HG02678 (cell line): ENCODE data around the gene RASA4B.
"Not testable (repeated sequence)": the region's sequence is repeated elsewhere in the genome, so short reads cannot be mapped to it uniquely, and the experiment has no call there.

Source experiments
- ATAC-seq: cut with Tn5 transposase; IDR thresholded peaks from one replicate; pipeline ENCODE4 v1.9.1; 2021; ENCODE audit warnings: mild to moderate bottlenecking, moderate library complexity; ENCODE audit not compliant: unreplicated experiment

RASA4B gene

GRCh38 chr7:102511860-102512522 is 5.6 kb downstream of the RASA4B start:
- ATAC-seq: peak; percentile 36

- ATAC-seq: not testable (repeated sequence)
Observed at GRCh38 chr7:102510575-102510974, 7.0 kb downstream of the RASA4B start.

- ATAC-seq: not testable (repeated sequence)
Observed at GRCh38 chr7:102507410-102508088, 10.0 kb downstream of the RASA4B start.

- not testable (repeated sequence) for ATAC-seq
Observed at GRCh38 chr7:102505298-102506185, 12.0 kb downstream of the RASA4B start.

GRCh38 chr7:102503141-102503540 is 14.4 kb downstream of the RASA4B start:
- ATAC-seq: not testable (repeated sequence)

- ATAC-seq: not testable (repeated sequence)
Observed at GRCh38 chr7:102498321-102498720, 19.3 kb downstream of the RASA4B start.

- ATAC-seq: not testable (repeated sequence)
Observed at GRCh38 chr7:102497308-102497707, 20.3 kb downstream of the RASA4B start.

- ATAC-seq: not testable (repeated sequence)
Observed at GRCh38 chr7:102496861-102497260, 20.7 kb downstream of the RASA4B start.

- ATAC-seq: peak; percentile 77
Observed at GRCh38 chr7:102494473-102495149, 23.0 kb downstream of the RASA4B start.

- ATAC-seq: not testable (repeated sequence)
Observed at GRCh38 chr7:102494026-102494425, 23.6 kb downstream of the RASA4B start.

- peak; percentile 32 for ATAC-seq
Observed at GRCh38 chr7:102493220-102493935, 24.2 kb downstream of the RASA4B start.

- peak; percentile 36 for ATAC-seq
Observed at GRCh38 chr7:102490529-102491075, 27.0 kb downstream of the RASA4B start.

- ATAC-seq: not testable (repeated sequence)
Observed at GRCh38 chr7:102484317-102484716, 33.3 kb downstream of the RASA4B start.

- ATAC-seq: not testable (repeated sequence)
Observed at GRCh38 chr7:102481962-102482361, 35.6 kb downstream of the RASA4B start.

GRCh38 chr7:102479982-102480637 is 37.5 kb downstream of the RASA4B start:
- ATAC-seq: not testable (repeated sequence)

GRCh38 chr7:102479209-102479584 is 38.4 kb downstream of the RASA4B start:
- ATAC-seq: peak; percentile 36

- peak; percentile 86 for ATAC-seq
Observed at GRCh38 chr7:102478314-102479208, 39.0 kb downstream of the RASA4B start, which contains the start of gene POLR2J. TSS of gene POLR2J (minus strand) at chr7:102478922. CDS start at chr7:102478860, 62 bp downstream.
